Activated T-cell treated with anti-CD3 and anti-CD28 coated beads for 48 hours (primary cell): ENCODE data around the gene TUBB4B.
A peak's percentile ranks its signal among the peaks of the same experiment; 100 is the strongest.
"Not testable (repeated sequence)": the region's sequence is repeated elsewhere in the genome, so short reads cannot be mapped to it uniquely, and the experiment has no call there.

Source experiments
- DNase-seq: peaks from one replicate; pipeline ENCODE4 v3.0.0-alpha.2; 2020; ENCODE audit warnings: low read depth

TUBB4B gene

GRCh38 chr9:137252555-137253506, 11.7 kb downstream of the TUBB4B start:
- no peak for DNase-seq

GRCh38 chr9:137253717-137254623, 12.9 kb downstream of the TUBB4B start:
- no peak for DNase-seq

GRCh38 chr9:137254624-137255447, 13.7 kb downstream of the TUBB4B start, which contains the start of gene NELFB:
NELFB (plus strand) TSS chr9:137255327.
- peak; percentile 98 for DNase-seq

- no peak for DNase-seq
Measured at GRCh38 chr9:137255448-137256114, 14.5 kb downstream of the TUBB4B start.

- no peak for DNase-seq
Measured at GRCh38 chr9:137256362-137256761, 15.3 kb downstream of the TUBB4B start.

- DNase-seq, result no peak
Measured at GRCh38 chr9:137256856-137257255, 15.8 kb downstream of the TUBB4B start.

GRCh38 chr9:137262173-137262908, 21.3 kb downstream of the TUBB4B start:
- not testable (repeated sequence) for DNase-seq

GRCh38 chr9:137262909-137263285, 21.8 kb downstream of the TUBB4B start:
- no peak for DNase-seq

- DNase-seq, result no peak
Measured at GRCh38 chr9:137263506-137263905, 22.4 kb downstream of the TUBB4B start.

- no peak for DNase-seq
Measured at GRCh38 chr9:137264067-137264466, 23.0 kb downstream of the TUBB4B start.

- DNase-seq, result no peak
Measured at GRCh38 chr9:137265496-137266161, 24.5 kb downstream of the TUBB4B start.

GRCh38 chr9:137266162-137266527, 25.1 kb downstream of the TUBB4B start:
- DNase-seq, result no peak

GRCh38 chr9:137266585-137267453, 25.7 kb downstream of the TUBB4B start:
- no peak for DNase-seq

- DNase-seq, result no peak
Measured at GRCh38 chr9:137267933-137268355, 26.9 kb downstream of the TUBB4B start.

GRCh38 chr9:137268538-137269201, 27.6 kb downstream of the TUBB4B start:
- no peak for DNase-seq

- no peak for DNase-seq
Measured at GRCh38 chr9:137269231-137269772, 28.2 kb downstream of the TUBB4B start.

- no peak for DNase-seq
Measured at GRCh38 chr9:137270929-137271695, 30.0 kb downstream of the TUBB4B start.
